ENCODE data around the gene PXN. TPM values are rescaled to one million over a fixed set of nuclear protein-coding genes. Genes with fewer than 3 reads are reported as not detected.
A peak's percentile ranks its signal among the peaks of the same experiment; 100 is the strongest.
"Not testable (repeated sequence)": the region's sequence is repeated elsewhere in the genome, so short reads cannot be mapped to it uniquely, and the experiment has no call there.

The PXN gene
- total and polyA plus RNA-seq, 8 donors, result 20.9 to 59.0 (median 29.4) TPM

DNA sequence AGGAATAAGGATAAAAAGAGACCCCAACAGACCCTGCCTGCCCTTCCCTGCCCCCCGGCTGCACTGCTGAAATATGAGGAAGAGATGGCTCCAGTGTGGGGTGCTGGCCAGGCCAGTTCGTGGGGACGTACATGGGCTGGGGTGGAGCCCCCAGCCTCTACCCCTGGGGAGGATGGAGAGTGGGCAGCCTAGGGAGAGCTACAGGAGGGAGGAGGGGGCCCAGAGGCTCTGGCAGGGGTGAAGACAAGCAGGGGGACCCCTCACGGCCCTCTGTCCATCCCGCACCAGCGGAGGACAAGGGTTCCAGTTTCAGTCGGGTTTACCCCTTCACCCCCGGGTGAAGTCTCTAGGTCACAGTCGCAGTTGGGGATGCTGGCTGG is 53.6 kb downstream of the PXN start:
- peaks cover 0 to 43% (median 12%) of the 10 kb centered on the region in 3 donors for H3K36me3 ChIP-seq
- H3K9me3 ChIP-seq, result no peaks in the 10 kb centered on the region
- DNase-seq, result no peak
- ATAC-seq, result peak in 1 of 4 donors; percentile 4
- no peak for TF ChIP-seq CTCF (IDR thresholded peaks at IDR 0.05)
- H3K4me3 ChIP-seq, result no peak overlapping the region
- no peaks in the 10 kb centered on the region for H3K27me3 ChIP-seq
- H3K27ac ChIP-seq, result no peak overlapping the region
- intact Hi-C loops (cut with DNase I), result loop anchor here in 1 of 3 donors (10.0 kb wide), 1 partner anchor 53 kb away; the partner anchor contains the start of gene PXN
- no peak for FAIRE-seq
- no peaks in the 10 kb centered on the region for H3K4me1 ChIP-seq
- WGBS, 2 donors, result 82 to 93% methylated on average over 9 of the region's 9 CpGs

GRCh38 chr12:120211243-120211903 is 54.2 kb downstream of the PXN start:
- TF ChIP-seq CTCF (IDR thresholded peaks at IDR 0.05), result no peak
- intact Hi-C loops (cut with DNase I), result loop anchor here in 1 of 3 donors (10.0 kb wide), 1 partner anchor 53 kb away; the partner anchor contains the start of gene PXN
- DNase-seq, result no peak

GRCh38 chr12:120209851-120210250 is 55.7 kb downstream of the PXN start:
- Histone ChIP-seq H3K4me3 (no peak overlapping the region), H3K4me1 (no peaks in the 10 kb centered on the region), H3K36me3 (peaks cover 0 to 38% (median 12%) of the 10 kb centered on the region in 3 donors), H3K9me3 (no peaks in the 10 kb centered on the region), H3K27me3 (no peaks in the 10 kb centered on the region), H3K27ac (no peak overlapping the region)
- 90 to 93% methylated on average over 13 of the region's 13 CpGs for WGBS, 2 donors
- intact Hi-C loops (cut with DNase I), result loop anchor here in 1 of 3 donors (10.0 kb wide), 1 partner anchor 55 kb away; the partner anchor contains the start of gene PXN
- FAIRE-seq (no peak), ATAC-seq (no peak), DNase-seq (peak in 1 of 6 donors; percentile 62)
- no peak for TF ChIP-seq CTCF (IDR thresholded peaks at IDR 0.05)

More at GRCh38 chr12:120211243-120211903, 54.2 kb downstream of the PXN start:
- no peaks in the 10 kb centered on the region for H3K4me1 ChIP-seq
- H3K4me3 ChIP-seq, result no peak overlapping the region
- ATAC-seq (no peak), FAIRE-seq (no peak)
- H3K9me3 ChIP-seq, result no peaks in the 10 kb centered on the region
- H3K27ac ChIP-seq, result no peak overlapping the region
- H3K36me3 ChIP-seq, result peaks cover 0 to 43% (median 12%) of the 10 kb centered on the region in 3 donors
- H3K27me3 ChIP-seq, result no peaks in the 10 kb centered on the region
- 87 to 90% methylated on average over 12 of the region's 12 CpGs for WGBS, 2 donors

DNA sequence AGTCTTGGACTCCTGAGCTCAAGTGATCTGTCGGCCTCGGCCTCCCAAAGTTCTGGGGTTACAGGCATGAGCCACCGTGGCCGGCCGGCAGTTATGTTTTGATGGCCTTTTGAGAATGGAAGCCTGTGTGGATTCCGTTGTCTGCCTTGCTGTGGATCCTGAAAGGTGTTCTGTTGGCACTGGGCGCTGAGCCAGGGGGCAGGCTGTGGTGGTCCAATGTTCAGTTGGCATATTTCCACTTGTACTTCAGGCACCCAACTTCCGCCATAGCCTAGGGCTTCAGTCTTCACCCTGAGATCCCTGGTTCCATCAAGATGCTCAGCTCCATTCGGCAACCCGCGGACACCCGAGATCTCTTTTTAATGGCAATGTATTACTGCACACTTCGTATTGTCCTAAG is 58.3 kb downstream of the PXN start:
- 94% methylated on average over 13 of the region's 13 CpGs for WGBS, 2 donors
- FAIRE-seq (no peak), DNase-seq (no peak), ATAC-seq (no peak)
- Histone ChIP-seq H3K4me1 (no peaks in the 10 kb centered on the region), H3K36me3 (peaks cover 0 to 14% (median 0%) of the 10 kb centered on the region in 3 donors), H3K9me3 (no peaks in the 10 kb centered on the region), H3K27me3 (no peaks in the 10 kb centered on the region), H3K4me3 (no peak overlapping the region), H3K27ac (no peak overlapping the region)
- TF ChIP-seq CTCF (IDR thresholded peaks at IDR 0.05), result no peak
- intact Hi-C loops (cut with DNase I), result no loop called here

- H3K36me3 ChIP-seq; H3K9me3 ChIP-seq; H3K27ac ChIP-seq; H3K27me3 ChIP-seq; H3K4me1 ChIP-seq; FAIRE-seq; ATAC-seq; intact Hi-C loops (cut with DNase I); H3K4me3 ChIP-seq; DNase-seq: not testable (repeated sequence)
- WGBS, 2 donors, result 90 to 96% methylated on average over 5 of the region's 5 CpGs
These were observed 58.7 kb downstream of the PXN start for GRCh38 chr12:120206781-120207180.
